SK-N-SH treated with all-trans-retinoic acid at 6 μM for 48 hours (cell line): ENCODE data around the gene ST6GALNAC1.
A peak's percentile ranks its signal among the peaks of the same experiment; 100 is the strongest.

Experiments
- ATAC-seq: fragments of 200-7000 bp; cut with Tn5 transposase; 3 replicates; pipeline ENCODE4 v1.9.1; 2020; ENCODE audit warnings: mild to moderate bottlenecking, moderate library complexity
- ARNTL ChIP-seq: fragments of 450-650 bp; formaldehyde crosslinking; IDR thresholded peaks from 2 replicates; pipeline ENCODE4 v1.5.0; 2020; ENCODE audit warnings: low read depth, mild to moderate bottlenecking, moderate library complexity, borderline replicate concordance
- BACH2 ChIP-seq: fragments of 250-450 bp; sonication (Bioruptor Pico); IDR thresholded peaks from 2 replicates; pipeline ENCODE4 v1.9.0; 2021; ENCODE audit warnings: mild to moderate bottlenecking, borderline replicate concordance
- ESRRG ChIP-seq: fragments of 250-450 bp; sonication (Bioruptor Pico); IDR thresholded peaks from 2 replicates; pipeline ENCODE4 v1.6.1; 2021; ENCODE audit warnings: mild to moderate bottlenecking
- GLIS3 ChIP-seq: fragments of 250-450 bp; sonication (Bioruptor Pico); IDR thresholded peaks from 2 replicates; pipeline ENCODE4 v1.5.0; 2020; ENCODE audit warnings: mild to moderate bottlenecking, moderate library complexity
- ISL1 ChIP-seq: fragments of 250-450 bp; sonication (Bioruptor Pico); IDR thresholded peaks from 2 replicates; pipeline ENCODE4 v2.1.2; 2022; ENCODE audit warnings: mild to moderate bottlenecking, moderate library complexity
- OSR1 ChIP-seq: fragments of 250-450 bp; sonication (Bioruptor Pico); IDR thresholded peaks from 2 replicates; pipeline ENCODE4 v1.8.0; 2022; ENCODE audit warnings: moderate library complexity, mild to moderate bottlenecking, inconsistent platforms
- PPARA ChIP-seq: fragments of 250-450 bp; sonication (Bioruptor Pico); IDR thresholded peaks from 2 replicates; pipeline ENCODE4 v1.5.0; 2020; ENCODE audit warnings: mild to moderate bottlenecking, borderline replicate concordance
- RARB ChIP-seq: fragments of 250-450 bp; sonication (Bioruptor Pico); IDR thresholded peaks from 2 replicates; pipeline ENCODE4 v1.8.0; 2021; ENCODE audit warnings: mild to moderate bottlenecking, moderate library complexity
- TCF4 ChIP-seq: fragments of 250-450 bp; sonication (Bioruptor Pico); IDR thresholded peaks from 2 replicates; pipeline ENCODE4 v1.8.0; 2021; ENCODE audit warnings: mild to moderate bottlenecking, moderate library complexity, borderline replicate concordance
- ZC3H10 ChIP-seq: fragments of 250-450 bp; sonication (Bioruptor Pico); IDR thresholded peaks from 2 replicates; pipeline ENCODE4 v1.5.1; 2021; ENCODE audit warnings: mild to moderate bottlenecking, moderate library complexity
- ZFP3 ChIP-seq: fragments of 250-450 bp; sonication (Bioruptor Pico); IDR thresholded peaks from 2 replicates; pipeline ENCODE4 v1.5.0; 2020; ENCODE audit warnings: mild to moderate bottlenecking, moderate library complexity
- ZNF70 ChIP-seq: fragments of 450-650 bp; formaldehyde crosslinking; IDR thresholded peaks from 2 replicates; pipeline ENCODE4 v1.5.0; 2020; ENCODE audit warnings: mild to moderate bottlenecking, moderate library complexity
- ZNF8 ChIP-seq: fragments of 450-650 bp; formaldehyde crosslinking; IDR thresholded peaks from 2 replicates; pipeline ENCODE4 v1.5.0; 2020; ENCODE audit warnings: mild to moderate bottlenecking, moderate library complexity
- TF ChIP-seq, protein P1 (sequence below): fragments of 250-450 bp; sonication (Bioruptor Pico); IDR thresholded peaks from 2 replicates; pipeline ENCODE4 v1.5.1; 2020; ENCODE audit warnings: low read depth, mild to moderate bottlenecking, moderate library complexity
- TF ChIP-seq, protein P2 (sequence below): fragments of 250-450 bp; sonication (Bioruptor Pico); IDR thresholded peaks from 2 replicates; pipeline ENCODE4 v1.8.0; 2020; ENCODE audit warnings: mild to moderate bottlenecking, moderate library complexity, borderline replicate concordance
- TF ChIP-seq, protein P3 (sequence below): fragments of 250-450 bp; sonication (Bioruptor Pico); IDR thresholded peaks from 2 replicates; pipeline ENCODE4 v1.5.1; 2021; ENCODE audit warnings: mild to moderate bottlenecking, moderate library complexity
- TF ChIP-seq, protein P4 (sequence below): fragments of 250-450 bp; sonication (Bioruptor Pico); IDR thresholded peaks from 2 replicates; pipeline ENCODE4 v1.5.0; 2020; ENCODE audit warnings: mild to moderate bottlenecking, moderate library complexity
- TF ChIP-seq, protein P5 (sequence below): fragments of 250-450 bp; sonication (Bioruptor Pico); IDR thresholded peaks from 2 replicates; pipeline ENCODE4 v1.8.0; 2021; ENCODE audit warnings: low read depth, mild to moderate bottlenecking, moderate library complexity, borderline replicate concordance

ST6GALNAC1 gene

DNA sequence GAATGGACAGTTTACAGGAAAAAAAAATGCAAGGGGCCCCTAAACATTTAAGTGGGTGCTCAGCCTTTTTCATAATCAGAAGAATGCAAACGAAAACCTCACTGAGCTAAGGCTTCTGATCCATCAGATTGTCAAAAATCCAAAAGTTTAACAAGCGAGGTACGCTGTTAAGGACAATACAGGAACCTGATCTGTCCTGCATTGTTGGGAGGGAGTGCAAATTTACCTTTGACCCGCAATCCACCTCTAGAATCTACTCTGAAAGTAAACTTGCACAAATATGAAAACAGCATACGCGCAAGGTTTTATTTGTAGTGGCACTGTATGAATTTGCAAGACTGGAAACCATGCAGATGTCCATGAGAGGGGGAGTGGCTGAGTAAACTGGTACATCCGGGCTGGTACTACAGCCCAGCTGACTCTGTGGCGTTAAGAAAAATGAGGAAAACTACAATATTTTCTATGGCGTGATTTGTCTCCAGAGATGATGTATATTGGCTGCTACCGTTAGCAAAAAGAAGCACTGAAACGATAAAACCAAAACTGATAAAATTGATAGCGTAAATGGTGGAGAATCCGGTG is 28.8 kb upstream of the ST6GALNAC1 start:
- ATAC-seq = no peak
- no peak for TF ChIP-seq RARB (CRISPR knock-in tag)
- TF ChIP-seq, protein P1, sequence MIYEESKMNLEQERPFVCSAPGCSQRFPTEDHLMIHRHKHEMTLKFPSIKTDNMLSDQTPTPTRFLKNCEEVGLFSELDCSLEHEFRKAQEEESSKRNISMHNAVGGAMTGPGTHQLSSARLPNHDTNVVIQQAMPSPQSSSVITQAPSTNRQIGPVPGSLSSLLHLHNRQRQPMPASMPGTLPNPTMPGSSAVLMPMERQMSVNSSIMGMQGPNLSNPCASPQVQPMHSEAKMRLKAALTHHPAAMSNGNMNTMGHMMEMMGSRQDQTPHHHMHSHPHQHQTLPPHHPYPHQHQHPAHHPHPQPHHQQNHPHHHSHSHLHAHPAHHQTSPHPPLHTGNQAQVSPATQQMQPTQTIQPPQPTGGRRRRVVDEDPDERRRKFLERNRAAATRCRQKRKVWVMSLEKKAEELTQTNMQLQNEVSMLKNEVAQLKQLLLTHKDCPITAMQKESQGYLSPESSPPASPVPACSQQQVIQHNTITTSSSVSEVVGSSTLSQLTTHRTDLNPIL (CRISPR knock-in tag) = no peak
- TF ChIP-seq ISL1 (CRISPR knock-in tag) = no peak
- TF ChIP-seq, protein P2, sequence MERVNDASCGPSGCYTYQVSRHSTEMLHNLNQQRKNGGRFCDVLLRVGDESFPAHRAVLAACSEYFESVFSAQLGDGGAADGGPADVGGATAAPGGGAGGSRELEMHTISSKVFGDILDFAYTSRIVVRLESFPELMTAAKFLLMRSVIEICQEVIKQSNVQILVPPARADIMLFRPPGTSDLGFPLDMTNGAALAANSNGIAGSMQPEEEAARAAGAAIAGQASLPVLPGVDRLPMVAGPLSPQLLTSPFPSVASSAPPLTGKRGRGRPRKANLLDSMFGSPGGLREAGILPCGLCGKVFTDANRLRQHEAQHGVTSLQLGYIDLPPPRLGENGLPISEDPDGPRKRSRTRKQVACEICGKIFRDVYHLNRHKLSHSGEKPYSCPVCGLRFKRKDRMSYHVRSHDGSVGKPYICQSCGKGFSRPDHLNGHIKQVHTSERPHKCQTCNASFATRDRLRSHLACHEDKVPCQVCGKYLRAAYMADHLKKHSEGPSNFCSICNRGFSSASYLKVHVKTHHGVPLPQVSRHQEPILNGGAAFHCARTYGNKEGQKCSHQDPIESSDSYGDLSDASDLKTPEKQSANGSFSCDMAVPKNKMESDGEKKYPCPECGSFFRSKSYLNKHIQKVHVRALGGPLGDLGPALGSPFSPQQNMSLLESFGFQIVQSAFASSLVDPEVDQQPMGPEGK (CRISPR knock-in tag) = no peak
- no peak for TF ChIP-seq GLIS3 (CRISPR knock-in tag)
- TF ChIP-seq ZNF70 = no peak
- no peak for TF ChIP-seq ZC3H10 (CRISPR knock-in tag)
- no peak for TF ChIP-seq PPARA (CRISPR knock-in tag)
- TF ChIP-seq BACH2 (CRISPR knock-in tag) = no peak
- no peak for TF ChIP-seq OSR1

DNA sequence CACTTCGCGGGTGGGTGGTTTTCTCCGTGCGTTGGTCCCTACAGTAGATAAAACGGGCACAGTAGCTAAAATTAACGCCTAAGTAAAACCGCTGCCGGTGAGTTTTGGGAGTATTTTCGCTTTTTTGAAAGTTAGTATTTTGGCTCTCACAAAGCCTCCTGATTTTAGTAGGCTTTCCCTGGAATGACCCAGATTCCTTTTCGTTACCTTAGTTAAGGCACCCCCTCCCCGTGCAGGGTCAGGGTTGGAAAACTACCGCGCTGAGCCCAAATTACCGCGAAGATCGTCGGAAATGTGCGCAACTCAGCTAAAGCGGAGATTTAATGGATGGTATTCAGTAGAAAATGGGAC is 28.3 kb upstream of the ST6GALNAC1 start:
- ATAC-seq = peak; percentile 23
- TF ChIP-seq, protein P3, sequence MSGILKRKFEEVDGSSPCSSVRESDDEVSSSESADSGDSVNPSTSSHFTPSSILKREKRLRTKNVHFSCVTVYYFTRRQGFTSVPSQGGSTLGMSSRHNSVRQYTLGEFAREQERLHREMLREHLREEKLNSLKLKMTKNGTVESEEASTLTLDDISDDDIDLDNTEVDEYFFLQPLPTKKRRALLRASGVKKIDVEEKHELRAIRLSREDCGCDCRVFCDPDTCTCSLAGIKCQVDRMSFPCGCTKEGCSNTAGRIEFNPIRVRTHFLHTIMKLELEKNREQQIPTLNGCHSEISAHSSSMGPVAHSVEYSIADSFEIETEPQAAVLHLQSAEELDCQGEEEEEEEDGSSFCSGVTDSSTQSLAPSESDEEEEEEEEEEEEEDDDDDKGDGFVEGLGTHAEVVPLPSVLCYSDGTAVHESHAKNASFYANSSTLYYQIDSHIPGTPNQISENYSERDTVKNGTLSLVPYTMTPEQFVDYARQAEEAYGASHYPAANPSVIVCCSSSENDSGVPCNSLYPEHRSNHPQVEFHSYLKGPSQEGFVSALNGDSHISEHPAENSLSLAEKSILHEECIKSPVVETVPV = no peak
- TF ChIP-seq, protein P4, sequence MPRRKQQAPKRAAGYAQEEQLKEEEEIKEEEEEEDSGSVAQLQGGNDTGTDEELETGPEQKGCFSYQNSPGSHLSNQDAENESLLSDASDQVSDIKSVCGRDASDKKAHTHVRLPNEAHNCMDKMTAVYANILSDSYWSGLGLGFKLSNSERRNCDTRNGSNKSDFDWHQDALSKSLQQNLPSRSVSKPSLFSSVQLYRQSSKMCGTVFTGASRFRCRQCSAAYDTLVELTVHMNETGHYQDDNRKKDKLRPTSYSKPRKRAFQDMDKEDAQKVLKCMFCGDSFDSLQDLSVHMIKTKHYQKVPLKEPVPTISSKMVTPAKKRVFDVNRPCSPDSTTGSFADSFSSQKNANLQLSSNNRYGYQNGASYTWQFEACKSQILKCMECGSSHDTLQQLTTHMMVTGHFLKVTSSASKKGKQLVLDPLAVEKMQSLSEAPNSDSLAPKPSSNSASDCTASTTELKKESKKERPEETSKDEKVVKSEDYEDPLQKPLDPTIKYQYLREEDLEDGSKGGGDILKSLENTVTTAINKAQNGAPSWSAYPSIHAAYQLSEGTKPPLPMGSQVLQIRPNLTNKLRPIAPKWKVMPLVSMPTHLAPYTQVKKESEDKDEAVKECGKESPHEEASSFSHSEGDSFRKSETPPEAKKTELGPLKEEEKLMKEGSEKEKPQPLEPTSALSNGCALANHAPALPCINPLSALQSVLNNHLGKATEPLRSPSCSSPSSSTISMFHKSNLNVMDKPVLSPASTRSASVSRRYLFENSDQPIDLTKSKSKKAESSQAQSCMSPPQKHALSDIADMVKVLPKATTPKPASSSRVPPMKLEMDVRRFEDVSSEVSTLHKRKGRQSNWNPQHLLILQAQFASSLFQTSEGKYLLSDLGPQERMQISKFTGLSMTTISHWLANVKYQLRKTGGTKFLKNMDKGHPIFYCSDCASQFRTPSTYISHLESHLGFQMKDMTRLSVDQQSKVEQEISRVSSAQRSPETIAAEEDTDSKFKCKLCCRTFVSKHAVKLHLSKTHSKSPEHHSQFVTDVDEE (CRISPR knock-in tag) = 0 out of 2 replicates have a peak, but pooled peaks have one; percentile 13

DNA sequence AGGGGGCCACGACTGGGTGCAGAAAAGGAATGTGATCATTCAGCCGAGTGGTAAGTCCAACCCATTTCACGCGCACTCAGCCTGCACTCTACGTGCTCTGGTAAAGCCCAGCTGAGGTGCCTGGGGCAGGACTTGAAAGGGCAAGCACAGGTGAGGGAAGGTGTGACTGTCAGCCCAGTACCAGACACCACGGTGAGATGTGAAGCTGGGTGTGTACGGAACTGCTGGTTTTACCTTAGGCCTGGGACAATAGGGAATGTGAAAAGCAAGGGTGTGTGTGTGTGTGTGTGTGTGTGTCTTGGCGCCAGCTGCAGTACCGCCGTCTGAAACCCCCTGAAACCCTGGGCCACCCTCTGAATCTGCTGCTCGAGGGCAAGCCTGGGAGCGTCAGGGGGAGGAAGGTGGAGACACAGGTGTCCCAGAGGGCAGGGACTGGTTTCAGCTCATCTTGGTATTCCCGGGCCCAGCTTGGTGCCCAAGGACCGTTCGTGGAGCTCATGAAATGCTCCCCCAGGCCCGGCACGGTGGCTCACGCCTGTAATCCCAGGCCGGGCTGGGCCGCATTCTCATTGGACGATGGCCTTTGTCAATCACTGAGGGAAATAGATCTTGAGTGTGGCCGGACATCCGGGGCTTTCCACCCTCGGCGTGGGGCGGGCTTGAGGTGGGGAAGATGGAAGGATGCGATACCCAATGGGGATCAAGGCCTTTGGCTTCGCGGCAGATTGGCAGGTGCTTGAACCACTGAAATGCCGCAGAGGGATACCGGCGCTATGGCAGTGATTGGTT is 27.8 kb upstream of the ST6GALNAC1 start:
- TF ChIP-seq, protein P3 = no peak
- TF ChIP-seq, protein P1 (CRISPR knock-in tag) = no peak
- TF ChIP-seq ZNF70 (0 out of 2 replicates have a peak, but pooled peaks have one; percentile 9), ZFP3 (CRISPR knock-in tag) (no peak), ISL1 (CRISPR knock-in tag) (no peak), OSR1 (no peak), ESRRG (CRISPR knock-in tag) (no peak), ARNTL (CRISPR knock-in tag) (no peak), RARB (CRISPR knock-in tag) (no peak), TCF4 (CRISPR knock-in tag) (no peak), ZNF8 (CRISPR knock-in tag) (no peak)
- TF ChIP-seq, protein P4 (CRISPR knock-in tag) = peak; percentile 80
- TF ChIP-seq, protein P5, sequence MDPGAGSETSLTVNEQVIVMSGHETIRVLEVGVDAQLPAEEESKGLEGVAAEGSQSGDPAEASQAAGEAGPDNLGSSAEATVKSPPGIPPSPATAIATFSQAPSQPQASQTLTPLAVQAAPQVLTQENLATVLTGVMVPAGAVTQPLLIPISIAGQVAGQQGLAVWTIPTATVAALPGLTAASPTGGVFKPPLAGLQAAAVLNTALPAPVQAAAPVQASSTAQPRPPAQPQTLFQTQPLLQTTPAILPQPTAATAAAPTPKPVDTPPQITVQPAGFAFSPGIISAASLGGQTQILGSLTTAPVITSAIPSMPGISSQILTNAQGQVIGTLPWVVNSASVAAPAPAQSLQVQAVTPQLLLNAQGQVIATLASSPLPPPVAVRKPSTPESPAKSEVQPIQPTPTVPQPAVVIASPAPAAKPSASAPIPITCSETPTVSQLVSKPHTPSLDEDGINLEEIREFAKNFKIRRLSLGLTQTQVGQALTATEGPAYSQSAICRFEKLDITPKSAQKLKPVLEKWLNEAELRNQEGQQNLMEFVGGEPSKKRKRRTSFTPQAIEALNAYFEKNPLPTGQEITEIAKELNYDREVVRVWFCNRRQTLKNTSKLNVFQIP (CRISPR knock-in tag) = no peak
- TF ChIP-seq, all 23 proteins: peak for 2

More for the DNA sequence above, 27.8 kb upstream of the ST6GALNAC1 start:
- peak; percentile 98 for ATAC-seq
